ENCODE data around the gene PIK3R3. TPM values are rescaled to one million over a fixed set of nuclear protein-coding genes. Genes with fewer than 3 reads are reported as not detected.
A peak's percentile ranks its signal among the peaks of the same experiment; 100 is the strongest.

PIK3R3 gene
- total and polyA plus RNA-seq, 8 donors = 3.4 to 33.8 (median 12.4) TPM

GRCh38 chr1:46130121-46130520 is 2.3 kb downstream of the PIK3R3 start:
- peak overlapping the region; percentile 58 to 65 (median 64) for H3K4me3 ChIP-seq

GRCh38 chr1:46128344-46128743 is 4.1 kb downstream of the PIK3R3 start:
- Histone ChIP-seq H3K4me3 (peak overlapping the region in 2 of 4 donors; percentile 1 to 64), H3K36me3 (no peaks in the 10 kb centered on the region), H3K4me1 (peaks cover 0 to 39% (median 11%) of the 10 kb centered on the region in 4 donors), H3K27ac (no peak overlapping the region), H3K27me3 (peaks cover 0 to 11% (median 0%) of the 10 kb centered on the region in 3 donors), H3K9me3 (no peaks in the 10 kb centered on the region)
- TF ChIP-seq POLR2A (IDR thresholded peaks at IDR 0.05) (no peak), EP300 (IDR thresholded peaks at IDR 0.05) (no peak), CTCF (IDR thresholded peaks at IDR 0.05) (no peak), POLR2AphosphoS5 (IDR thresholded peaks at IDR 0.05) (no peak)
- no peak for DNase-seq
- 84 to 94% (median 86%) methylated on average over 3 of the region's 3 CpGs for WGBS, 5 donors
- intact Hi-C loops (cut with DNase I; ENCODE audit: low total_unique reads) = no loop called here

More at GRCh38 chr1:46130121-46130520, 2.3 kb downstream of the PIK3R3 start:
- Histone ChIP-seq H3K4me1 (peaks cover 10 to 56% (median 24%) of the 10 kb centered on the region in 4 donors), H3K27ac (peak overlapping the region in 1 of 5 donors; percentile 98), H3K36me3 (no peaks in the 10 kb centered on the region), H3K9me3 (no peaks in the 10 kb centered on the region), H3K27me3 (peaks cover 0 to 11% (median 0%) of the 10 kb centered on the region in 3 donors)
- intact Hi-C loops (cut with DNase I; ENCODE audit: low total_unique reads) = no loop called here
- DNase-seq = no peak
- WGBS, 5 donors = 43 to 68% (median 61%) methylated on average over 1 of the region's 1 CpG
- TF ChIP-seq POLR2AphosphoS5 (IDR thresholded peaks at IDR 0.05) (no peak), POLR2A (IDR thresholded peaks at IDR 0.05) (no peak), EP300 (IDR thresholded peaks at IDR 0.05) (no peak), CTCF (IDR thresholded peaks at IDR 0.05) (no peak)

- intact Hi-C loops (cut with DNase I; ENCODE audit: low total_unique reads) = no loop called here
- TF ChIP-seq CTCF (IDR thresholded peaks at IDR 0.05) (no peak), POLR2A (IDR thresholded peaks at IDR 0.05) (no peak)
- H3K36me3 ChIP-seq = no peaks in the 10 kb centered on the region
- H3K4me3 ChIP-seq = no peak overlapping the region
- H3K27ac ChIP-seq = no peak overlapping the region
- no peak for DNase-seq
- no peaks in the 10 kb centered on the region for H3K9me3 ChIP-seq
- H3K27me3 ChIP-seq = no peaks in the 10 kb centered on the region
- H3K4me1 ChIP-seq = peaks cover 0 to 11% (median 4%) of the 10 kb centered on the region in 4 donors
Measured at GRCh38 chr1:46118856-46119255, 13.6 kb downstream of the PIK3R3 start.

GRCh38 chr1:46117810-46118494 is 14.5 kb downstream of the PIK3R3 start:
- Histone ChIP-seq H3K36me3 (no peaks in the 10 kb centered on the region), H3K27ac (no peak overlapping the region), H3K4me3 (no peak overlapping the region), H3K4me1 (peaks cover 0 to 11% (median 4%) of the 10 kb centered on the region in 4 donors), H3K27me3 (no peaks in the 10 kb centered on the region), H3K9me3 (no peaks in the 10 kb centered on the region)
- no peak for DNase-seq
- no peak for TF ChIP-seq EP300 (IDR thresholded peaks at IDR 0.05)
- TF ChIP-seq POLR2AphosphoS5 (IDR thresholded peaks at IDR 0.05) = no peak
- no peak for TF ChIP-seq CTCF (IDR thresholded peaks at IDR 0.05)
- no peak for TF ChIP-seq POLR2A (IDR thresholded peaks at IDR 0.05)
- 87 to 94% (median 92%) methylated on average over 5 of the region's 5 CpGs for WGBS, 5 donors
- intact Hi-C loops (cut with DNase I; ENCODE audit: low total_unique reads) = no loop called here

Measured in stomach (tissue), 9 donors.